Measurements from ENCODE around the gene APBA1.

DNA sequence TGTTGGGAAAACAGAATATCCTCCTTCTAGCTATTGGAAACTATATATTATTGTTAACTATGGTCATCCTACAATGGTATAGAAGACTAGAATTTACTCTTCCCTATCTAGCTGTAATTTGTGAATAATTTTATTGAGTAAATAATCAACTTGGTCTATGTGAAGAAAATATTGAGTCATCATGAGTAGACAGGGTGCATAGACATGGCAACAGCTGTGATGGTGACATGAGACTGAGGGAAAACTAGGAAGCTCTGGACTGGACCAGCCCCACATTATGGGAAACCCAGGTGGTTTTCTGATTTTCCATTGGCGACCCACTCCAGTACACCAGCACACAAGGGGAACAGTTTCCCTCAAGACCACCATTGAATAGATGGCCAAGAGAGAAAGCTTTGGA is 95.0 kb downstream of the APBA1 start:
- TF ChIP-seq, protein P1, sequence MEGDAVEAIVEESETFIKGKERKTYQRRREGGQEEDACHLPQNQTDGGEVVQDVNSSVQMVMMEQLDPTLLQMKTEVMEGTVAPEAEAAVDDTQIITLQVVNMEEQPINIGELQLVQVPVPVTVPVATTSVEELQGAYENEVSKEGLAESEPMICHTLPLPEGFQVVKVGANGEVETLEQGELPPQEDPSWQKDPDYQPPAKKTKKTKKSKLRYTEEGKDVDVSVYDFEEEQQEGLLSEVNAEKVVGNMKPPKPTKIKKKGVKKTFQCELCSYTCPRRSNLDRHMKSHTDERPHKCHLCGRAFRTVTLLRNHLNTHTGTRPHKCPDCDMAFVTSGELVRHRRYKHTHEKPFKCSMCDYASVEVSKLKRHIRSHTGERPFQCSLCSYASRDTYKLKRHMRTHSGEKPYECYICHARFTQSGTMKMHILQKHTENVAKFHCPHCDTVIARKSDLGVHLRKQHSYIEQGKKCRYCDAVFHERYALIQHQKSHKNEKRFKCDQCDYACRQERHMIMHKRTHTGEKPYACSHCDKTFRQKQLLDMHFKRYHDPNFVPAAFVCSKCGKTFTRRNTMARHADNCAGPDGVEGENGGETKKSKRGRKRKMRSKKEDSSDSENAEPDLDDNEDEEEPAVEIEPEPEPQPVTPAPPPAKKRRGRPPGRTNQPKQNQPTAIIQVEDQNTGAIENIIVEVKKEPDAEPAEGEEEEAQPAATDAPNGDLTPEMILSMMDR (IDR thresholded peaks at IDR 0.05): no peak
- TF ChIP-seq NFIC (IDR thresholded peaks at IDR 0.05; ENCODE audit: borderline replicate concordance) (no peak), JUND (IDR thresholded peaks at IDR 0.05) (no peak), TAF1 (IDR thresholded peaks at IDR 0.05; ENCODE audit: borderline replicate concordance, low read depth, low read length) (no peak), EP300 (IDR thresholded peaks at IDR 0.05; ENCODE audit: borderline replicate concordance in 1 of 2, low read depth in 1 of 2, low read length in 1 of 2) (no peak)
- TF ChIP-seq, protein P2, sequence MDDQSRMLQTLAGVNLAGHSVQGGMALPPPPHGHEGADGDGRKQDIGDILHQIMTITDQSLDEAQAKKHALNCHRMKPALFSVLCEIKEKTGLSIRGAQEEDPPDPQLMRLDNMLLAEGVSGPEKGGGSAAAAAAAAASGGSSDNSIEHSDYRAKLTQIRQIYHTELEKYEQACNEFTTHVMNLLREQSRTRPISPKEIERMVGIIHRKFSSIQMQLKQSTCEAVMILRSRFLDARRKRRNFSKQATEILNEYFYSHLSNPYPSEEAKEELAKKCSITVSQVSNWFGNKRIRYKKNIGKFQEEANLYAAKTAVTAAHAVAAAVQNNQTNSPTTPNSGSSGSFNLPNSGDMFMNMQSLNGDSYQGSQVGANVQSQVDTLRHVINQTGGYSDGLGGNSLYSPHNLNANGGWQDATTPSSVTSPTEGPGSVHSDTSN (IDR thresholded peaks at IDR 0.05): no peak
